ENCODE measurements around the gene ZNF335.
"Not testable (repeated sequence)": the region's sequence is repeated elsewhere in the genome, so short reads cannot be mapped to it uniquely, and the experiment has no call there.

Gene ZNF335

DNA sequence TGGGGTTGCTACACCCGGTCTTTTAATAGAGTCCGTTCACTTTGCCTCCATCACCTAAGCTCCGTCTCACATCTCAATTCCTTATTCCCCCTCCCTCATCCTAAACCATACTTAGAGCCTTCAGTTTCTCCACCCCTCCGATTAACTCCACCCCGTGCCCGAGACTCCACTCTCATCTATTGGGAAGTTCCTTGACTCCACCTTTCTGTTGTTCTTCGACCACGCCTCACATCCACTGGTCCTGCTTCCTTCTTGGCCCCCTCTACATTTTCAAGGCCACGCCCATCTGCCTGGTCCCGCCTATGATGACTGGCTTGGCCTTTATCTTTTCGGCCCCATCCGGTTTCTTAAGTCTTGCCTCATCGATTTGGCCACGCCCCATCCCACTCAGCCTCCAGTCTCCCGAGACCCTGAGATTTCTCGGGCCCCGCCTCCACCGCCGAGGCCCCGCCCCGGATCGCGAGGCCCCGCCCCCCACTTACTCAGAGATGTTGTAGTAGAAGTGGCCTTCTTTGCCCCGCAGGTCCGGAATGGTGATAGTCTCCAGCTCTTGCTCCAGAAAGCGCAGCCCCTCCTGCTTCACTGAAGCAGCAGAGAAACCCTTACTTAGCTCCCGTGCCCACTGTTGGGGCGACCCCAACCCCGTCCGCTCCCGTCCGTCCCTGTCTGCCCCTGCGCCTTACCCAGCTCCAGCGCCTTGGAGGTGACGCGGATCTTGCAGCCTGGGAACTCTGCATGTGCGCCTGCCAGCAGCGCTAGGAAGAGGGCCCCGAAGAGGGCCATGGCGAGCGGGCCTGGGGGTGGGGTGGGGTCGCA, 61.1 kb downstream of the ZNF335 start:
- DNase-seq, result peak; percentile 90

GRCh38 chr20:45909817-45910669, 62.0 kb downstream of the ZNF335 start:
- DNase-seq, result no peak

DNA sequence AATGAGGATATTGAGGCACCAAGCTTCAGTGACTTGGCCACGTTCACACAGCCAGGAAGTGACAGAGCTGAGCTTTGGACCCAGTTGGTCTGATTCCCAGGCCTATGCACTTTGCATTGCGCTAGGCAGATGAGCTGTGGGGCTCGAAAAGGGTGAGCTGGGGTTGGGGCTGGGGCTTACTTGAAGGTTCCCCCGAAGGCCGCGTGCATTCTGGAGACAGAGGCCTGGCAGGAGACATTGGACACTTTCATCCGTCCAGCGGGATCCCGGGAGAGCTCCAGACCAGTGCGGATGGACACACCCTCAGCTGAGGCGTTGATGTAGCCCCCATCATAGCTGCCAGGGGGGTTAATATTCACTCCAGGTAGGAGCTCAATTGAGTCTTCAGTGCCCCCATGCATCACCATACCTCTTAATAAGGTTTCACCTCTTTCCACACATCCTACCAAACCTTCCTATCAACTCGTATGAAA, 62.6 kb downstream of the ZNF335 start:
- DNase-seq, result no peak

DNA sequence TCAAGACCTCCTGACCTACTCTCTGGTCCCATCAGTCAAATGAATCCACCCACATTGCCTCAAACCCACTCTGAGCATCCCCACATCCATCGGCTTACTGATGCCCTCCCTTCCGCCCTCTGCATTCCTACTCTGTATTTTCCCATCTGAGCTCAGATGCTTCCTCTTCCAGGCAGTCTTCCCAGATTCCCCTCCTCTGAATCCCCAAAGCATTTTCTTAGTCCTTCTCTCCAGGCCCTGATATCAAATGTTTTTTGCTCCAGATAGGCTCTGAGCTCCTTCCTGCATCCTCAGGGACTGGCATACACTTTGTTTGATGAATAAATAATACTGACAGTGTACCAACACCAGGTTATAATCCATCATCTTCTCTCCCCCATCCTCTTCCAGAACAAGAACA, 63.9 kb downstream of the ZNF335 start:
- no peak for DNase-seq

DNA sequence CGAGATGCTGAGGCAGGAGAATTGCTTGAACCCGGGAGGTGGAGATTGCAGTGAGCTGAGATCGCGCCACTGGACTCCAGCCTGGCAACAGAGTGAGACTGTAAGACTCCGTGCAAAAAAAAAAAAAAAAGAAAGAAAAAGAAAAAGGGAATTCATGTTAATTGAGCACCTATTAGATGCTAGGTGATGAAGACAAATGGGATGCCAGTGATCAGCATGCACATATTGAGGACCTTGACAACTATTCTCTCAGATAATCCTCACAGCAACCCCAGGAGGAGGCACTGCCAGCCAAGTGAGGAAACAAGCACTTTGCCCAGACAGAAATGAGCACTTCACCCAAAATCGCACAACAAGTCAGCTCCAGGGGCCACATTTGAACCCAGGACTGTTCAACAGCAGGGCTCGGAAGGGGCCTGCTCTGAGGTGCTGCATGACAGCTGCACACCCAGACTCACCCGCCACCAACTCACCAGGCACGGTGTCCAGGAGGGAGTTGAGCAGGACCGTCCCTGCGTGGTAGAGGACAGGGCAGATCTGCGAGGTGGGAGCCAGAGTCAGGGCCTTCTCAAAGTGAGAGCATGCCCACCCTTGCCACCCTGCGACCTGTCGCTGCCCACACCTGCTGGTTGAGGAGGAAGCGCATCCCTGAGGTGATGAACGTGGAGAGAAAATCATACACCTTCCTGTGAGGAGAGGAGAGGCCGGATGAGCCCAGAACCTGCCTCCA, 64.6 kb downstream of the ZNF335 start:
- no peak for DNase-seq

- no peak for DNase-seq
These were observed 66.4 kb downstream of the ZNF335 start for GRCh38 chr20:45905505-45906079.

DNA sequence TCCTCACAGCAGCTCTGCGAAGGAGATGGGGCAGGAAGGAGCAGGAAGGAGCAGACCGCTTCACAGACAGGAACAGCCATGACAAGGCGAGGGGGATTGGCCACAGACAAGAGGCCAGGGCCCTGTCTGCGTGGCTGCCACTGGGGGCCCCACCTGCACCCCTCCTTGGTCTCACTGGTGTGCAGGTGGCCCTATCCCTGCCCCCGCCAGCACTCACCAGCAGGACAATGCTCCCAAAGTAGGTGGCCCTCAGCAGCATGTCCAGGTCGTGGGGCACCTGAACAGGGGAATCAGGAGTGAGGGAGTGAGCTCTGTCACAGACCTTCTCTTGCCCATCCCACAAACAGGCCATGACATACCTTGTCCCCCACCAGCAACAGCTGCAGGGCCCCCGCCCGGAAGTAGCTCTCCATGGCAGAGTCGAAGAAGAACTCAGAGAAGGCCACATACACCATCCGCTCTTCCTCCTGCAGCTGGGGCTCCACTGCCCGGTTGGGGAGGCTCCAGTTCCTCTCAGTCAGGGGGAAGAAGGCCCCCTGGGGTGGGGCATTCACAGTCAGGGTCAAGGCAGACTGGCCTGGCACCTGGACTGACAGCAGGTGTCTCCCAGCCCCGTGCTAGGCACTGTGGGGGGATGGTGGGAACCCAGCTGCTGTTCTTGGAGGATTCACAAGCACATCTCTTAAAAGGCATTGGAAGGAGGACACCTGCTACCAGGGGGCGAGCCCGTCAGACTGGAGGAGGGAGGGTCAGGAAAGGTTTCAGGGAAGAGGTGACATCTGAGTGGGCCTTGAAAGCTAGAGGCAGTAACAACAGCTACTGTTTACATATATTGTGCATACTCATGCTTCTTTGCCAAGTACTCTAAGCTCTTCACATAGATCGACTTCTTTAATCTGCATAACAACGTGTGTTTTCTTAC, 67.2 kb downstream of the ZNF335 start:
- no peak for DNase-seq

DNA sequence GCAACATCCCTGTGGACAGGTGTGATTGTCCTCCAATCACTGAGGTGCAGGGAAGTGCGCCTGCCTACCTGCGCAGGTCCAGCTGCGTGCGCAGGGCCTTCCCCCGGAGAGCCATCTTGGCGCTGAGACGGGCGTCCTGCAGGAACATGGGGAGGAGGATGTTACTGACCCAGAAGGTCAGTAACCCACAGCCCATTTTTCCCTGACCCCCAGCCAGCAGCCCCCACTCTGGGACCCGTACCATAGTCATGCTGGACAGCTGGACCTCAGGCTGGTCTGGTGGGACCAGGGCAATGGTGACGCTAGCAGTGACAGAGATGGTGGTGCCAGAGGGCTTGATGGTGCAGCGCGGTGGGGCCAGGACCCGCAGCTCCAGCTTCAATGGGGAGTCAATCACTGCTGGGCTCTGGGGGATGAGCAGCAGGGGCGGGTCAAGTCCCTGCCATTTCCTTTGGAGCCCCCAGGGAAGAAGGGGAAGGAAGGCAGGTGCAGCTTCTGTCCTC, 69.8 kb downstream of the ZNF335 start:
- no peak for DNase-seq

- DNase-seq, result not testable (repeated sequence)
These were observed 70.7 kb downstream of the ZNF335 start for GRCh38 chr20:45901332-45901731.

DNA sequence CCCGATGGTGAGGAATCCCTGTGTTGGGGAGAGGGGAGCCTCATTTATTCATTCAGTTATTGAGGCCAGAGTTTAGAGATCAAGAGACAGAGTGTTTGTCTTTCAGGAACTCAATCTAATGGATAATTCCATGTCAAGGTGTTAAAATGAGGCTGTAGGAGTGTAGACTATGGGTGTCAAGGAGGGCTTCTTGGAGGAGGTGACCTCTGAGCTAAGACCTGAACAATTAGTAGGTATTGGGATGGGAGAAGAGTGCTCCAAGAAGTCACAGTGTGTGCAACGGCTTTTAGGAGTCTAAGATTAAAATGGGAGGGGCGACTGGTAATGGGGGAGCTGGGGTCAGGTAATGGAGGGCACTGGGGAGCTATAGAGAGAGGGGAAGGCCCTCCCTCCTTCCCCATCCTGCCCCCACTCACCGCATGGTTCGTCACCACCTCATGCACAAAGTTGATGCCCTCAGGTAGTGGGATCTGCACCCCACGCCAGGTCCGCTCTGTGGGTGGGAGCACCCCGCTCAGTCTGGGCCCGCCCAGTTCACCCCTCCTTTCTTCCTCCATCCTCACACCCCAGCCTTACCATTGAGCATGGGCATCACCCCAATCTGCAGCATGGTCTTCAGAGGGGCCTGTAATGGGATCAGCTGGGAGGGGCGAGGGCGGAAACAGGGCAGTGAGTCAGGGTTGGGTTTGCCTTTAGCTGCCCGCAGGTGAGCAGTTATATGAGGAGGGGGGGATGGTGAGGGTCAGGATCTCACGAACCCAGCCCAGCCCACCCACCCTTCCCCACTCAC, 72.8 kb downstream of the ZNF335 start:
- DNase-seq, result no peak
